H1 (cell line): ENCODE results near the gene CASKIN2. TPM values are rescaled to one million over a fixed set of nuclear protein-coding genes. Genes with fewer than 3 reads are reported as not detected.

Source experiments
- CTCF ChIA-PET: fragments of 300-600 bp; sonication (Branson Sonifier 250); formaldehyde crosslinking; loops from one replicate; lab custom pipeline; 2021; ENCODE audit not compliant: partially characterized antibody; lab: Charles Lee
- POLR2A ChIA-PET: fragments of 300-600 bp; sonication (Branson Sonifier 250); formaldehyde crosslinking; loops from one replicate; lab custom pipeline; 2021; ENCODE audit warnings: inconsistent platforms; ENCODE audit not compliant: partially characterized antibody; lab: Charles Lee
- DNase-seq, 2 experiments: peaks; one replicate each; pipeline versions ENCODE4 v3.0.0 to v3.0.0-alpha.2; 2010 to 2022; ENCODE audit warnings: low spot score in 2 of 2, low read depth in 1 of 2, mixed read lengths in 1 of 2
- FAIRE-seq: peaks from 2 replicates; lab custom pipeline; 2011; peaks lifted over from hg19 to GRCh38; lab: Jason Lieb, UNC
- H2AFZ ChIP-seq: 2 replicates; pipeline ENCODE4 v1.8.1; 2012; ENCODE audit warnings: low read length, inconsistent platforms
- H2AK5ac ChIP-seq: 2 replicates; pipeline ENCODE4 v1.6.1; 2013; ENCODE audit warnings: low read depth, low read length
- H2BK120ac ChIP-seq: replicated peaks from 2 replicates; pipeline ENCODE3; 2013; ENCODE audit warnings: low read depth, low read length, inconsistent platforms
- H2BK12ac ChIP-seq: 2 replicates; pipeline ENCODE4 v1.6.1; 2013; ENCODE audit warnings: low read depth, low read length
- H2BK15ac ChIP-seq: 2 replicates; pipeline ENCODE4 v1.6.1; 2013; ENCODE audit warnings: low read length
- H2BK20ac ChIP-seq: 2 replicates; pipeline ENCODE4 v1.6.1; 2013; ENCODE audit warnings: low read length
- H2BK5ac ChIP-seq: 2 replicates; pipeline ENCODE4 v1.6.1; 2013; ENCODE audit warnings: low read depth, low read length
- H3K14ac ChIP-seq: 2 replicates; pipeline ENCODE4 v1.6.1; 2013; ENCODE audit warnings: inconsistent platforms; ENCODE audit not compliant: insufficient read length
- H3K18ac ChIP-seq: 2 replicates; pipeline ENCODE4 v1.6.1; 2013; ENCODE audit warnings: low read length; ENCODE audit errors: extremely low read depth
- H3K23ac ChIP-seq: 2 replicates; pipeline ENCODE4 v1.6.1; 2013; ENCODE audit warnings: inconsistent platforms; ENCODE audit not compliant: insufficient read length
- H3K23me2 ChIP-seq: 2 replicates; pipeline ENCODE4 v1.6.1; 2013; ENCODE audit warnings: low read depth, low read length
- H3K27ac ChIP-seq: 2 replicates; pipeline ENCODE4 v1.6.1; 2011; ENCODE audit warnings: low read depth, low read length, inconsistent platforms
- H3K27me3 ChIP-seq, 4 experiments: replicated peaks in 1 of 4; 1 replicate in 1 of 4; 2 replicates in 3 of 4; pipeline versions ENCODE4 v1.6.1 to v1.8.1; 2011 to 2013; ENCODE audit warnings: low read length in 3 of 4, mild to moderate bottlenecking in 3 of 4, inconsistent platforms in 2 of 4, mixed read lengths in 2 of 4, moderate library complexity in 1 of 4; ENCODE audit not compliant: control insufficient read depth in 3 of 4, insufficient read depth in 3 of 4; ENCODE audit errors: extremely low read depth in 1 of 4
- H3K36me3 ChIP-seq, 4 experiments: 2 replicates each; pipeline versions ENCODE4 v1.6.1 to v1.8.1; 2011 to 2013; ENCODE audit warnings: mild to moderate bottlenecking in 4 of 4, low read length in 3 of 4, moderate library complexity in 2 of 4, control low read depth in 1 of 4, inconsistent platforms in 1 of 4; ENCODE audit not compliant: insufficient read depth in 4 of 4, control insufficient read depth in 2 of 4
- H3K4ac ChIP-seq: replicated peaks from 2 replicates; pipeline ENCODE3; 2013; ENCODE audit warnings: low read length, low read depth, mixed read lengths, inconsistent platforms; ENCODE audit not compliant: insufficient read length
- H3K4me1 ChIP-seq, 4 experiments: replicated peaks in 1 of 4; 1 replicate in 1 of 4; 2 replicates in 3 of 4; pipeline versions ENCODE4 v1.6.1 to v1.8.1; 2011 to 2013; ENCODE audit warnings: low read length in 3 of 4, inconsistent platforms in 2 of 4, mixed read lengths in 1 of 4; ENCODE audit not compliant: insufficient read depth in 4 of 4, control insufficient read depth in 3 of 4
- H3K4me2 ChIP-seq, 2 experiments: 2 replicates each; pipeline versions ENCODE4 v1.6.1 to v1.8.1; 2011 to 2013; ENCODE audit warnings: low read depth in 2 of 2, low read length in 2 of 2, control low read depth in 1 of 2, inconsistent platforms in 1 of 2, mild to moderate bottlenecking in 1 of 2; ENCODE audit not compliant: insufficient read depth in 1 of 2
- H3K4me3 ChIP-seq, 4 experiments: fragments of 200-600, 300-600 bp in 1 of 4; sonication (generic), shearing (Covaris generic), sonication (Bioruptor Twin) in 1 of 4; 2 replicates each; pipeline versions ENCODE4 v1.5.1 to v1.8.1; 2011 to 2016; ENCODE audit warnings: low read length in 4 of 4, low read depth in 3 of 4, control low read depth in 2 of 4, inconsistent platforms in 2 of 4, mild to moderate bottlenecking in 2 of 4, mixed read lengths in 1 of 4, moderate library complexity in 1 of 4; ENCODE audit not compliant: insufficient read depth in 2 of 4; ENCODE audit errors: extremely low read depth in 1 of 4
- H3K56ac ChIP-seq: replicated peaks from 2 replicates; pipeline ENCODE3; 2013; ENCODE audit warnings: low read depth, mild to moderate bottlenecking, mixed read lengths, low read length, inconsistent platforms; ENCODE audit not compliant: insufficient read length
- H3K79me1 ChIP-seq: 2 replicates; pipeline ENCODE4 v1.6.1; 2013; ENCODE audit warnings: low read depth, low read length, control low read depth
- H3K79me2 ChIP-seq, 2 experiments: 2 replicates each; pipeline versions ENCODE4 v1.6.1 to v1.8.1; 2012 to 2013; ENCODE audit warnings: low read length in 2 of 2, mild to moderate bottlenecking in 2 of 2, inconsistent platforms in 1 of 2; ENCODE audit not compliant: insufficient read depth in 2 of 2, control insufficient read depth in 1 of 2
- H3K9ac ChIP-seq, 4 experiments: replicated peaks in 1 of 4; 1 replicate in 1 of 4; 2 replicates in 3 of 4; pipeline versions ENCODE4 v1.6.1 to v1.8.1; 2011 to 2013; ENCODE audit warnings: low read depth in 3 of 4, low read length in 3 of 4, control low read depth in 2 of 4, mild to moderate bottlenecking in 2 of 4, moderate library complexity in 2 of 4, inconsistent platforms in 1 of 4; ENCODE audit errors: extremely low read depth in 1 of 4
- H3K9me3 ChIP-seq, 2 experiments: 2 replicates each; pipeline versions ENCODE4 v1.6.1 to v1.8.1; 2012 to 2013; ENCODE audit warnings: mild to moderate bottlenecking in 2 of 2, moderate library complexity in 2 of 2, control low read depth in 1 of 2, inconsistent platforms in 1 of 2, low read depth in 1 of 2, low read length in 1 of 2, mixed read lengths in 1 of 2; ENCODE audit not compliant: insufficient read depth in 2 of 2
- H4K20me1 ChIP-seq, 2 experiments: replicated peaks in 1 of 2; 2 replicates each; pipeline versions ENCODE3 to v1.8.1; 2011 to 2013; ENCODE audit warnings: inconsistent platforms in 2 of 2, low read length in 2 of 2, mild to moderate bottlenecking in 1 of 2; ENCODE audit not compliant: insufficient read depth in 2 of 2, control insufficient read depth in 1 of 2
- H4K5ac ChIP-seq: 2 replicates; pipeline ENCODE4 v1.6.1; 2013; ENCODE audit warnings: low read length, low read depth, mixed read lengths, inconsistent platforms; ENCODE audit not compliant: insufficient read length
- H4K8ac ChIP-seq: 2 replicates; pipeline ENCODE4 v1.8.0; 2013; ENCODE audit warnings: mild to moderate bottlenecking, moderate library complexity, low read length, inconsistent platforms; ENCODE audit not compliant: insufficient read depth; ENCODE audit errors: extremely low read depth
- H4K91ac ChIP-seq: replicated peaks from 2 replicates; pipeline ENCODE3; 2013; ENCODE audit warnings: low read length, mixed read lengths, inconsistent platforms; ENCODE audit not compliant: insufficient read length
- CREB1 ChIP-seq: IDR thresholded peaks from 2 replicates; pipeline ENCODE4 v1.6.1; 2012; ENCODE audit warnings: inconsistent platforms
- CTCF ChIP-seq, 3 experiments: IDR thresholded peaks; 1 replicate in 2 of 3; 2 replicates in 1 of 3; pipeline versions ENCODE4 v1.5.1 to v1.6.1; 2011; ENCODE audit warnings: low read length in 3 of 3, mild to moderate bottlenecking in 3 of 3, inconsistent platforms in 2 of 3, low read depth in 1 of 3, moderate library complexity in 1 of 3; ENCODE audit not compliant: insufficient read depth in 1 of 3; ENCODE audit errors: control extremely low read depth in 1 of 3
- E2F6 ChIP-seq: IDR thresholded peaks from 2 replicates; pipeline ENCODE4 v1.6.1; 2012; ENCODE audit warnings: inconsistent platforms
- FOSL1 ChIP-seq: IDR thresholded peaks from 2 replicates; pipeline ENCODE4 v1.6.1; 2011; ENCODE audit warnings: mild to moderate bottlenecking, low read depth, low read length, moderate library complexity; ENCODE audit not compliant: insufficient read depth
- HDAC6 ChIP-seq: IDR thresholded peaks from one replicate; pipeline ENCODE4 v1.7.1; 2012; ENCODE audit warnings: low read depth, mild to moderate bottlenecking, inconsistent platforms, low read length, moderate library complexity
- NRF1 ChIP-seq: IDR thresholded peaks from 2 replicates; pipeline ENCODE4 v1.6.1; 2011; ENCODE audit warnings: mild to moderate bottlenecking, low read depth, low read length, improper control_type of control experiment
- PHF8 ChIP-seq: fragments of 200-600 bp; sonication (generic); conservative IDR thresholded peaks from 2 replicates; pipeline ENCODE4 v1.7.1; 2012; ENCODE audit warnings: low read depth, mild to moderate bottlenecking, inconsistent platforms, low read length, moderate library complexity
- POLR2AphosphoS5 ChIP-seq: IDR thresholded peaks from 2 replicates; pipeline ENCODE4 v1.6.1; 2011; ENCODE audit warnings: low read depth, low read length
- SIN3A ChIP-seq, 2 experiments: IDR thresholded peaks in 1 of 2; conservative IDR thresholded peaks in 1 of 2; 2 replicates each; pipeline ENCODE4 v1.6.1; 2011 to 2012; ENCODE audit warnings: low read length in 2 of 2, improper control_type of control experiment in 1 of 2, low read depth in 1 of 2, mild to moderate bottlenecking in 1 of 2
- SP1 ChIP-seq: IDR thresholded peaks from 2 replicates; pipeline ENCODE4 v1.6.1; 2011; ENCODE audit warnings: low read depth, low read length
- TAF7 ChIP-seq: optimal IDR thresholded peaks from 2 replicates; pipeline ENCODE3; 2011; ENCODE audit warnings: low read depth, mild to moderate bottlenecking, inconsistent platforms, low read length, moderate library complexity, borderline replicate concordance
- polyA plus RNA-seq, 7 experiments: library from polyadenylated mRNA; depleted of rRNA in 3 of 7; stranded (reverse) in 5 of 7; unstranded in 2 of 7; fragments of >200 nt in 5 of 7; fragments of 200-250 nt in 2 of 7; gene quantifications; 1 replicate in 5 of 7; 2 replicates in 1 of 7; 4 replicates in 1 of 7; pipeline versions ENCODE4 v1.2.1 to v1.2.3, GENCODE V29; 2011 to 2013; ENCODE audit warnings: missing spikeins in 2 of 7, mixed read lengths in 2 of 7
- total RNA-seq: library from RNA; stranded (reverse); fragmentation: NEBNext Ultra II Directional; extraction: Animal tissue kit (Norgen Biotek cat#: 25700); gene quantifications from 2 replicates; pipeline ENCODE4 v1.2.1, GENCODE V29; 2021

CASKIN2 gene
- total and polyA plus RNA-seq, 2 of the 8 experiments (the other 6 are each of a cell fraction or from before 2014, with no cell fraction given) = 6.7 to 32.3 TPM

DNA sequence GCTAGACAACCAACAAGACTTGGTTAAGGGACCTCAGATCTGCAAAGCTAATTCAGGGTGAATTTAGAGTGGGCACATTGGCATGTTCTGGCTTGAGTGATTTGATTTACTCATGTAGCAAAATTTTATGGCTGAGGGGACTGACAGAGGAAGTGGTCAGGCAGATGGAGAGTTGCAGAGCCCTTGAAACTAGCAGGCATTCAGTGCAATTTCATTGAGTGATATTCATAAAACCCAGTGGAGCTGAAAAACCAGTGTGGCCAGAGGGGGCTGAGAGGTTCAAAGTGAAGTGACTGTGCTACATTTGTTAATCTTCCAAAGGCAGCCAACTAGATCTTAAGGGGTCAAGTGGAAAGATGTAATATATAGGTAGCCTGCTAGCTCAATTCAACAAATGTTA is 61.1 kb downstream of the CASKIN2 start:
- Histone ChIP-seq H3K36me3 (no peaks in the 10 kb centered on the region), H3K23me2 (peaks cover 8% of the 10 kb centered on the region), H3K14ac (no peak overlapping the region), H2BK15ac (no peak overlapping the region), H3K4me2 (no peak overlapping the region), H3K27me3 (no peaks in the 10 kb centered on the region), H3K79me2 (no peaks in the 10 kb centered on the region), H2AK5ac (no peak overlapping the region), H3K4ac (no peak overlapping the region), H2BK12ac (no peak overlapping the region), H3K18ac (no peak overlapping the region), H2BK20ac (no peak overlapping the region), H3K56ac (no peak overlapping the region), H3K79me1 (no peaks in the 10 kb centered on the region), H3K27ac (no peak overlapping the region), H3K4me3 (no peak overlapping the region), H2AFZ (no peak overlapping the region), H4K8ac (no peak overlapping the region), H3K9ac (no peak overlapping the region), H3K9me3 (no peaks in the 10 kb centered on the region), H4K91ac (no peak overlapping the region), H2BK5ac (no peak overlapping the region), H3K4me1 (peaks cover 0 to 7% (median 4%) of the 10 kb centered on the region in 4 experiments; a peak in 6 of 7 replicates), H2BK120ac (no peak overlapping the region), H3K23ac (no peak overlapping the region), H4K5ac (no peak overlapping the region), H4K20me1 (no peaks in the 10 kb centered on the region)
- TF ChIP-seq POLR2AphosphoS5 (no peak), SIN3A (conservative IDR thresholded peaks at IDR 0.05 in 1 of 2, IDR thresholded peaks at IDR 0.05 in 1 of 2; ENCODE audit: low read depth in 1 of 2, low read length in 2 of 2) (no peak), FOSL1 (no peak), HDAC6 (no peak), PHF8 (no peak), NRF1 (no peak), SP1 (no peak), E2F6 (no peak), CREB1 (no peak), CTCF (IDR thresholded peaks at IDR 0.05; ENCODE audit: control extremely low read depth in 1 of 3, insufficient read depth in 1 of 3, low read depth in 1 of 3, low read length in 3 of 3) (no peak), TAF7 (no peak)
- ChIA-PET CTCF (interaction anchor here (0.6 to 1.9 kb wide), 6 partner anchors 10 to 363 kb away, joined by 3 to 7 read pairs (median 3); no protein-coding TSS in a partner anchor), POLR2A (interaction anchor here (0.8 to 0.9 kb wide), 2 partner anchors 13 to 193 kb away, joined by 3 read pairs; partner anchors contain the start of gene GGA3)
- DNase-seq = no peak
- FAIRE-seq = no peak
